ENCODE measurements around the gene BMAL1. TPM values are rescaled to one million over a fixed set of nuclear protein-coding genes. Genes with fewer than 3 reads are reported as not detected.

BMAL1 gene
- polyA plus RNA-seq, 3 donors: 10.2 to 43.4 (median 11.5) TPM

- Mint-ChIP-seq H3K36me3 (peaks cover 76 to 78% of the 10 kb centered on the region in 2 donors), H3K9me3 (no peaks in the 10 kb centered on the region), H3K27me3 (ENCODE audit: low read depth in 3 of 3) (peaks cover 0 to 5% (median 0%) of the 10 kb centered on the region in 3 donors), H3K4me3 (no peak overlapping the region), H3K4me1 (peaks cover 10% of the 10 kb centered on the region), H3K27ac (peak overlapping the region in 1 of 7 donors; percentile 25)
- Histone ChIP-seq H4K20me1 (ENCODE audit: insufficient read depth, low read length) (peaks cover 68% of the 10 kb centered on the region), H3K27ac (ENCODE audit: low read depth in 1 of 2, low read length in 2 of 2) (no peak overlapping the region), H3K4me2 (replicated peaks; ENCODE audit: extremely low read depth, low read length, poor library complexity, severe bottlenecking) (no peak overlapping the region), H3K4me1 (ENCODE audit: control insufficient read depth in 1 of 2, insufficient read depth in 2 of 2, low read length in 2 of 2) (peaks cover 4 to 8% of the 10 kb centered on the region in 2 donors), H3K4me3 (replicated peaks in 1 of 3; ENCODE audit: low read depth in 2 of 3, low read length in 3 of 3) (no peak overlapping the region), H3K36me3 (replicated peaks in 1 of 2; ENCODE audit: control insufficient read depth in 1 of 2, insufficient read depth in 2 of 2, low read length in 2 of 2) (peaks cover 57 to 86% of the 10 kb centered on the region in 2 donors), H3K9ac (ENCODE audit: insufficient read depth, low read length, poor library complexity, severe bottlenecking) (no peak overlapping the region), H3K9me3 (replicated peaks in 1 of 2; ENCODE audit: control insufficient read depth in 1 of 2, insufficient read depth in 1 of 2, low read length in 2 of 2) (no peaks in the 10 kb centered on the region), H3K27me3 (ENCODE audit: control insufficient read depth in 2 of 2, insufficient read depth in 2 of 2, low read length in 2 of 2) (no peaks in the 10 kb centered on the region), H3K79me2 (ENCODE audit: insufficient read depth, low read length) (no peaks in the 10 kb centered on the region), H2AFZ (ENCODE audit: insufficient read depth, low read depth, low read length, poor library complexity, severe bottlenecking) (no peak overlapping the region)
- WGBS (ENCODE audit: insufficient coverage): 94% methylated on average over 3 of the region's 6 CpGs
- no peak for TF ChIP-seq CTCF (IDR thresholded peaks at IDR 0.05)
- intact Hi-C loops (cut with micrococcal nuclease): no loop called here
- DNase-seq: no peak
Observed at GRCh38 chr11:13352711-13353110, 75.1 kb downstream of the BMAL1 start.

- Histone ChIP-seq H4K20me1 (ENCODE audit: insufficient read depth, low read length) (peaks cover 51% of the 10 kb centered on the region), H3K27ac (ENCODE audit: low read depth in 1 of 2, low read length in 2 of 2) (no peak overlapping the region), H3K4me2 (replicated peaks; ENCODE audit: extremely low read depth, low read length, poor library complexity, severe bottlenecking) (no peak overlapping the region), H3K9ac (ENCODE audit: insufficient read depth, low read length, poor library complexity, severe bottlenecking) (no peak overlapping the region), H3K4me3 (replicated peaks in 1 of 3; ENCODE audit: low read depth in 2 of 3, low read length in 3 of 3) (no peak overlapping the region), H3K79me2 (ENCODE audit: insufficient read depth, low read length) (no peaks in the 10 kb centered on the region), H2AFZ (ENCODE audit: insufficient read depth, low read depth, low read length, poor library complexity, severe bottlenecking) (no peak overlapping the region), H3K9me3 (replicated peaks in 1 of 2; ENCODE audit: control insufficient read depth in 1 of 2, insufficient read depth in 1 of 2, low read length in 2 of 2) (no peaks in the 10 kb centered on the region), H3K4me1 (ENCODE audit: control insufficient read depth in 1 of 2, insufficient read depth in 2 of 2, low read length in 2 of 2) (no peaks in the 10 kb centered on the region), H3K27me3 (ENCODE audit: control insufficient read depth in 2 of 2, insufficient read depth in 2 of 2, low read length in 2 of 2) (no peaks in the 10 kb centered on the region), H3K36me3 (replicated peaks in 1 of 2; ENCODE audit: control insufficient read depth in 1 of 2, insufficient read depth in 2 of 2, low read length in 2 of 2) (peaks cover 71 to 97% of the 10 kb centered on the region in 2 donors)
- intact Hi-C loops (cut with micrococcal nuclease): no loop called here
- Mint-ChIP-seq H3K27ac (no peak overlapping the region), H3K4me3 (no peak overlapping the region), H3K27me3 (ENCODE audit: low read depth in 3 of 3) (peaks cover 0 to 5% (median 0%) of the 10 kb centered on the region in 3 donors), H3K4me1 (no peaks in the 10 kb centered on the region), H3K9me3 (no peaks in the 10 kb centered on the region), H3K36me3 (peaks cover 84 to 90% of the 10 kb centered on the region in 2 donors)
- 100% methylated on average over 4 of the region's 6 CpGs for WGBS (ENCODE audit: insufficient coverage)
- TF ChIP-seq CTCF (IDR thresholded peaks at IDR 0.05): peak; percentile 11
- no peak for DNase-seq
Observed at GRCh38 chr11:13354335-13354734, 76.7 kb downstream of the BMAL1 start.

Measured in CD14-positive monocyte (primary cell).